ENCODE results near the gene MAVS.

Gene MAVS

DNA sequence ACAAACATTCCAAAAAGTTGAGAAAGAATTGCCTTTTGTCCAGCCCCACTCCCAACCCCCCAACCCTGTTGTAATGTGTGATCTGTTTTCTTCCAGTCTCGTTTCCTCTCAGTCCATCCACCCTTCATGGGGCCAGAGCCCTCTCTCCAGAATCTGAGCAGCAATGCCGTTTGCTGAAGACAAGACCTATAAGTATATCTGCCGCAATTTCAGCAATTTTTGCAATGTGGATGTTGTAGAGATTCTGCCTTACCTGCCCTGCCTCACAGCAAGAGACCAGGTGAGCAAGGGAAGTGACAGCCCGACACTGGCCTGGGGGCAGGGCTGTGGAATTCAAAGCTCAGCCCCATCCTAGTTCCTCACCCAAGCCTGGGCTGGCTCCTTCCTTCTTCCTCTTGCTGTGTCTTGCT, 7.8 kb downstream of the MAVS start:
- Histone ChIP-seq H3K4me1 (ENCODE audit: control insufficient read depth, insufficient read depth, low read length) (no peaks in the 10 kb centered on the region), H3K9ac (ENCODE audit: low read depth, low read length) (no peak overlapping the region), H3K9me3 (ENCODE audit: control insufficient read depth, insufficient read depth, low read length) (no peaks in the 10 kb centered on the region), H3K27me3 (ENCODE audit: control insufficient read depth, insufficient read depth, low read length) (no peaks in the 10 kb centered on the region), H3K36me3 (ENCODE audit: control insufficient read depth, insufficient read depth, low read length) (peaks cover 25% of the 10 kb centered on the region), H3K27ac (ENCODE audit: low read depth, low read length) (no peak overlapping the region), H3K4me3 (ENCODE audit: low read depth, low read length) (no peak overlapping the region)

DNA sequence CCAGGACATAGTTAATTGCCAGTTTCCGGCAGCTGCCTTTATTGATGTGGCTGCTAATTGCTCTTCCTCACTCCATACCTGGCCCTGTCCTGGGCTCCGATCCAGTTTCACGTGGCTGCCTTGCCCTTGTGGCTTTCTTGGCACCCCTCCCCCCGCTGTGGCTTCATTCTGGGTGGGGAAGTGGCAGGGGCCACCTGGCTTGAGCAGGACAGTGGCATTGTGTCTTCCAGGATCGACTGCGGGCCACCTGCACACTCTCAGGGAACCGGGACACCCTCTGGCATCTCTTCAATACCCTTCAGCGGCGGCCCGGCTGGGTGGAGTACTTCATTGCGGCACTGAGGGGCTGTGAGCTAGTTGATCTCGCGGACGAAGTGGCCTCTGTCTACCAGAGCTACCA, 10.8 kb downstream of the MAVS start:
- Histone ChIP-seq H3K9ac (ENCODE audit: low read depth, low read length) (no peak overlapping the region), H3K27ac (ENCODE audit: low read depth, low read length) (no peak overlapping the region), H3K27me3 (ENCODE audit: control insufficient read depth, insufficient read depth, low read length) (no peaks in the 10 kb centered on the region), H3K9me3 (ENCODE audit: control insufficient read depth, insufficient read depth, low read length) (no peaks in the 10 kb centered on the region), H3K36me3 (ENCODE audit: control insufficient read depth, insufficient read depth, low read length) (peaks cover 38% of the 10 kb centered on the region), H3K4me1 (ENCODE audit: control insufficient read depth, insufficient read depth, low read length) (no peaks in the 10 kb centered on the region), H3K4me3 (ENCODE audit: low read depth, low read length) (no peak overlapping the region)

DNA sequence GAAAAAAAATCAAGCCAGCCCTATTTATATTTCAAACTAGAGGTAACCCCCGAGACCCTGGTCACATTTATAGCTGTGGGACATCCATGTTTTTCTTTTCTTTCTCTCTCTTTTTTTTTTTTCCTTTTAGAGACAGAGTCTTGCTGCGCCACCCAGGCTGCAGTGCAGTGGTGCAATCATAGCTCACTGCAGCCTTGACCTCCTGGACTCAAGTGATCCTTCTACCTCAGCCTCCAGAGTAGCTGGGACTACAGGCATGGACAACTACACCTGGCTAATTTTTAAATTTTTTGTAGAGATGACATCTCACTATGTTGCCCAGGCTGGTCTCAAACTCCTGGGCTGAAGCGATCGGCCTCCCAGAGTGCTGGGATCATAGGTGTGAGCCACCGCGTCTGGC, 12.1 kb downstream of the MAVS start:
- Histone ChIP-seq H3K4me1 (ENCODE audit: control insufficient read depth, insufficient read depth, low read length) (no peaks in the 10 kb centered on the region), H3K4me3 (ENCODE audit: low read depth, low read length) (no peak overlapping the region), H3K9ac (ENCODE audit: low read depth, low read length) (no peak overlapping the region), H3K36me3 (ENCODE audit: control insufficient read depth, insufficient read depth, low read length) (peaks cover 51% of the 10 kb centered on the region), H3K27ac (ENCODE audit: low read depth, low read length) (no peak overlapping the region), H3K9me3 (ENCODE audit: control insufficient read depth, insufficient read depth, low read length) (no peaks in the 10 kb centered on the region), H3K27me3 (ENCODE audit: control insufficient read depth, insufficient read depth, low read length) (no peaks in the 10 kb centered on the region)

DNA sequence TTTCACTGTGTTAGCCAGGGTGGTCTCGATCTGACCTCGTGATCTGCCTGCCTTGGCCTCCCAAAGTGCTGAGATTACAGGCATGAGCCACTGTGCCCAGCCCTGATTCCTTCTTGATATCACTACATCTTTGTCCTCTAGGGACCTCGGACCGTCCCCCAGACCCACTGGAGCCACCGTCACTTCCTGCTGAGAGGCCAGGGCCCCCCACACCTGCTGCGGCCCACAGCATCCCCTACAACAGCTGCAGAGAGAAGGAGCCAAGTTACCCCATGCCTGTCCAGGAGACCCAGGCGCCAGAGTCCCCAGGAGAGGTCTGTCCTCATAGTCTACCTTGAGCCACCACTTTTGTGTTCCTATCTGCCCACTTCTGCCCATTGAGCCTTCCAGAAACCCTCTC, 14.6 kb downstream of the MAVS start:
- Histone ChIP-seq H3K4me3 (ENCODE audit: low read depth, low read length) (no peak overlapping the region), H3K27ac (ENCODE audit: low read depth, low read length) (no peak overlapping the region), H3K9ac (ENCODE audit: low read depth, low read length) (no peak overlapping the region), H3K4me1 (ENCODE audit: control insufficient read depth, insufficient read depth, low read length) (no peaks in the 10 kb centered on the region), H3K9me3 (ENCODE audit: control insufficient read depth, insufficient read depth, low read length) (no peaks in the 10 kb centered on the region), H3K36me3 (ENCODE audit: control insufficient read depth, insufficient read depth, low read length) (peaks cover 73% of the 10 kb centered on the region), H3K27me3 (ENCODE audit: control insufficient read depth, insufficient read depth, low read length) (no peaks in the 10 kb centered on the region)

DNA sequence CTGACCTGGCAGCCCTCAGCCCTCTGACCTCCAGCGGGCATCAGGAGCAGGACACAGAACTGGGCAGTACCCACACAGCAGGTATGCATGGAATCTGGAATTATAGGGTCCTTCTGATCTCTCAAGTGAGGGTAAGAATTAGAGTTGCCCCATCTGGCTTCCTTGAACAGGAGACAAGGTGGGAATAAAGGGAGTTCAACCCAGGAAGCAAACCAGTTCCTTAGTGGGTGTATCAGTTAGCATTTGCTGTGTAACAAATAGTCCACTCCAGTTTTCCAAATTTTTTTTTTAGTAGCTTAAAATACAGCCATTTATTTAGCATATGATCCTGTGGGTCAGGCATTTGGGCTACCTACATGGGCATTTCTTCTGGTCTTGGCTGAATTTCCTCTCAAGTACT, 15.7 kb downstream of the MAVS start:
- Histone ChIP-seq H3K27ac (ENCODE audit: low read depth, low read length) (no peak overlapping the region), H3K9me3 (ENCODE audit: control insufficient read depth, insufficient read depth, low read length) (no peaks in the 10 kb centered on the region), H3K27me3 (ENCODE audit: control insufficient read depth, insufficient read depth, low read length) (no peaks in the 10 kb centered on the region), H3K36me3 (ENCODE audit: control insufficient read depth, insufficient read depth, low read length) (peaks cover 80% of the 10 kb centered on the region), H3K9ac (ENCODE audit: low read depth, low read length) (no peak overlapping the region), H3K4me1 (ENCODE audit: control insufficient read depth, insufficient read depth, low read length) (no peaks in the 10 kb centered on the region), H3K4me3 (ENCODE audit: low read depth, low read length) (no peak overlapping the region)

DNA sequence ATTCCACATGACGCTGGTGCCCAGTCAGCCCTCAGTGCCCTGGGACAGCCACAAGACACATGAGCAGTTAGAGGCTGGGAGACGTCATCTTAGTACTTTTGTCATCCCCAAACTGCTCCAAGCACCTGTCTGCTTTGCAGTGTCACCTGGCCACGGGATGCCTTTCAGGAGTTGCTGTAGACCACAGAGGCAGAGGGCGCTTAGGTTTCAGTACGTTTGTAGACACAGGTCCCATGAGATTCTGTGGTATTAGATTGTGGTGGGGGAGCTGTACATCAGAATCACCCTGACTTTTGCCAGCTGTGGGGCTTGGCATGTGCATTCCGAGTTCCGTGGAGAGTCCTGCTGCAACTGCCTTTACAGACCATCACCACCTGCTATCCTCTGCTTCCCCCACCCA, 16.7 kb downstream of the MAVS start:
- Histone ChIP-seq H3K27ac (ENCODE audit: low read depth, low read length) (no peak overlapping the region), H3K4me3 (ENCODE audit: low read depth, low read length) (no peak overlapping the region), H3K4me1 (ENCODE audit: control insufficient read depth, insufficient read depth, low read length) (no peaks in the 10 kb centered on the region), H3K36me3 (ENCODE audit: control insufficient read depth, insufficient read depth, low read length) (peaks cover 77% of the 10 kb centered on the region), H3K27me3 (ENCODE audit: control insufficient read depth, insufficient read depth, low read length) (no peaks in the 10 kb centered on the region), H3K9me3 (ENCODE audit: control insufficient read depth, insufficient read depth, low read length) (no peaks in the 10 kb centered on the region), H3K9ac (ENCODE audit: low read depth, low read length) (no peak overlapping the region)

DNA sequence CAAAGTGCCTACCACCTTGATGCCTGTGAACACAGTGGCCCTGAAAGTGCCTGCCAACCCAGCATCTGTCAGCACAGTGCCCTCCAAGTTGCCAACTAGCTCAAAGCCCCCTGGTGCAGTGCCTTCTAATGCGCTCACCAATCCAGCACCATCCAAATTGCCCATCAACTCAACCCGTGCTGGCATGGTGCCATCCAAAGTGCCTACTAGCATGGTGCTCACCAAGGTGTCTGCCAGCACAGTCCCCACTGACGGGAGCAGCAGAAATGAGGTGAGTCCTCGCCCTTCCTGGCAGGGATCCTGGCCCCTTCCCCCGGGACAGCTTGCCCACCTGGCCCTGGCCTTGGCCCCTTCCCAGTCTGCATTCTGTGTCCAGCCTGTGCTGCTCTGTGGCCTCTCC, 17.9 kb downstream of the MAVS start:
- Histone ChIP-seq H3K4me3 (ENCODE audit: low read depth, low read length) (no peak overlapping the region), H3K4me1 (ENCODE audit: control insufficient read depth, insufficient read depth, low read length) (no peaks in the 10 kb centered on the region), H3K9ac (ENCODE audit: low read depth, low read length) (no peak overlapping the region), H3K36me3 (ENCODE audit: control insufficient read depth, insufficient read depth, low read length) (peaks cover 70% of the 10 kb centered on the region), H3K9me3 (ENCODE audit: control insufficient read depth, insufficient read depth, low read length) (no peaks in the 10 kb centered on the region), H3K27ac (ENCODE audit: low read depth, low read length) (no peak overlapping the region), H3K27me3 (ENCODE audit: control insufficient read depth, insufficient read depth, low read length) (no peaks in the 10 kb centered on the region)

DNA sequence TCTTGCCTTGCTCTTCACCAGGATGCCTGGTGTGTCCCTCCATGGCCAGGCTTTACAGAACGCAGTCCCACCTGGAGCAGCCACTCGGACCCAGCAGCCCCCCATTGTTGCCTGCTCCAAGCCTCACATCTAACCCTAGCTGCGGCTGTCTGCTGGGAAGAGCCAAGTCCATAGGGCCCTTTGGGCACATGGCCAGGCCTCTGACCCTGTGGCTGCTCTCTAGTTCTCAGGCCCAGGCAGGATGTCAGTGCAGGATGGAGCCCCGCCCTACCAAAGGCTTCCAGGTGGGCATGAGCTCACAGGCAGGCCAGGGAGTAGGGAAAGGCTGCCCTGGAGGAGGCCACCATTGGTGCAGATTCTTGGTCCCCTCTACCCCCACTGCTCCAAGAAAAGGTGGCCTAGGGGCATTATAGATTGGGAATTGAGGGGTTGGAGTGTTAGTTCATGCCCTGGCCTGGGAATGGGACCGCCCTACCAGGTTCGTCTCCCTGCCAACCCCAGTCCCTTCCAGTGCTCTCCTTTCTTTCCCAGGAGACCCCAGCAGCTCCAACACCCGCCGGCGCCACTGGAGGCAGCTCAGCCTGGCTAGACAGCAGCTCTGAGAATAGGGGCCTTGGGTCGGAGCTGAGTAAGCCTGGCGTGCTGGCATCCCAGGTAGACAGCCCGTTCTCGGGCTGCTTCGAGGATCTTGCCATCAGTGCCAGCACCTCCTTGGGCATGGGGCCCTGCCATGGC, 18.7 kb downstream of the MAVS start:
- H3K9me3 ChIP-seq (ENCODE audit: control insufficient read depth, insufficient read depth, low read length) = no peaks in the 10 kb centered on the region

DNA sequence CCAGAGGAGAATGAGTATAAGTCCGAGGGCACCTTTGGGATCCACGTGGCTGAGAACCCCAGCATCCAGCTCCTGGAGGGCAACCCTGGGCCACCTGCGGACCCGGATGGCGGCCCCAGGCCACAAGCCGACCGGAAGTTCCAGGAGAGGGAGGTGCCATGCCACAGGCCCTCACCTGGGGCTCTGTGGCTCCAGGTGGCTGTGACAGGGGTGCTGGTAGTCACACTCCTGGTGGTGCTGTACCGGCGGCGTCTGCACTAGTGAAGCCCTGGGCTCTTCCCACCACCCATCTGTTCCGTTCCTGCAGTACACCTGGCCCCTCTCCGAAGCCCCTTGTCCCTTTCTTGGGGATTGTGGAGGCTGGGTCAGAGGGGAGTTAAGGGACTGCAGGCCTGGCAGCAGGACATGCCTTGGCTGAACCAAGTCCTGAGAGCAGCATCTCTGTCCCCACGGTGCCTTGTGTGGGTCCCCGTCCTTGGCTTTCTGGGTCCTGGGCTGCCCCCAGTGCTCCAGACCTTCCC, 19.3 kb downstream of the MAVS start:
- Histone ChIP-seq H3K4me1 (ENCODE audit: control insufficient read depth, insufficient read depth, low read length) (no peaks in the 10 kb centered on the region), H3K9ac (ENCODE audit: low read depth, low read length) (no peak overlapping the region), H3K27me3 (ENCODE audit: control insufficient read depth, insufficient read depth, low read length) (no peaks in the 10 kb centered on the region), H3K27ac (ENCODE audit: low read depth, low read length) (no peak overlapping the region), H3K4me3 (ENCODE audit: low read depth, low read length) (no peak overlapping the region), H3K9me3 (ENCODE audit: control insufficient read depth, insufficient read depth, low read length) (no peaks in the 10 kb centered on the region), H3K36me3 (ENCODE audit: control insufficient read depth, insufficient read depth, low read length) (peaks cover 68% of the 10 kb centered on the region)

More for the DNA sequence above, 18.7 kb downstream of the MAVS start:
- Histone ChIP-seq H3K27ac (ENCODE audit: low read depth, low read length) (no peak overlapping the region), H3K9ac (ENCODE audit: low read depth, low read length) (no peak overlapping the region), H3K4me3 (ENCODE audit: low read depth, low read length) (no peak overlapping the region), H3K27me3 (ENCODE audit: control insufficient read depth, insufficient read depth, low read length) (no peaks in the 10 kb centered on the region), H3K36me3 (ENCODE audit: control insufficient read depth, insufficient read depth, low read length) (peaks cover 70% of the 10 kb centered on the region), H3K4me1 (ENCODE audit: control insufficient read depth, insufficient read depth, low read length) (no peaks in the 10 kb centered on the region)

DNA sequence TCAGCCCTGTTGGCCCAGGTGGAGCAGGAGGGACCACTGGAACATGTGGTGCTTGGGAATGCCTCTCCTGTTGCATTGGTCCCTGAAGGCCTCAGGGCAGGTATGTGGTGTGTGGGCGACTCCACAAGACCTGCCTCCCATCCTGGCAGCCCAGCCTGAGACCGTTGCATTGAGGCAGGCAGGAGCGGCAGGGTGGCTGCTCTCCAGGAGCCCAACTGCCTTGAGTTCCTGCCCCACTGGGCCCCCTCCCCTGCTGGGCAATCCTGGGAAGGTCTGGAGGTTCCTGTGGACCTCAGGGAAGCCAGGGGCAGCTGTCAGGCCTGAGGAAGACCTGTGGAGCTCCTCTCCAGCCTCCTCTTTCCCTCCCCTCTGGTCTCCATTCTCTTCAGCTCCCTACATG, 19.8 kb downstream of the MAVS start:
- Histone ChIP-seq H3K4me3 (ENCODE audit: low read depth, low read length) (no peak overlapping the region), H3K36me3 (ENCODE audit: control insufficient read depth, insufficient read depth, low read length) (peaks cover 64% of the 10 kb centered on the region), H3K4me1 (ENCODE audit: control insufficient read depth, insufficient read depth, low read length) (no peaks in the 10 kb centered on the region), H3K9me3 (ENCODE audit: control insufficient read depth, insufficient read depth, low read length) (no peaks in the 10 kb centered on the region), H3K9ac (ENCODE audit: low read depth, low read length) (no peak overlapping the region), H3K27ac (ENCODE audit: low read depth, low read length) (no peak overlapping the region), H3K27me3 (ENCODE audit: control insufficient read depth, insufficient read depth, low read length) (no peaks in the 10 kb centered on the region)

DNA sequence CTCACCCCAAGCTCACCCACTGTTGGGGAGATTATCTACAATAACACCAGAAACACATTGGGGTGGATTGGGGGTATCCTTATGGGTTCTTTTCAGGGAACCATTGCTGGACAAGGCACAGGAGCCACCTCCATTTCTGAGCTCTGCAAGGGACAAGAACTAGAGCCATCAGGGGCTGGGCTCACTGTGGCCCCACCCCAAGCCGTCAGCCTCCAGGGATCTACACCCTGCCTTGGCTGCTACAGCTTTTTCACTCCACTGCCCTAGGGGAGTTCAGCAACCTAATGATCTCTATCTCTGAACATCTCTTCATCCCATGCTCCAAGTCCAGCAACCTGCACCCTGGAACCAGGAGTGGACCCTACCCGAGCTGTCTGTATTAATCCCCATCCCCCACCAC, 21.2 kb downstream of the MAVS start:
- H3K27me3 ChIP-seq (ENCODE audit: control insufficient read depth, insufficient read depth, low read length) = no peaks in the 10 kb centered on the region
- no peaks in the 10 kb centered on the region for H3K9me3 ChIP-seq (ENCODE audit: control insufficient read depth, insufficient read depth, low read length)
- H3K4me3 ChIP-seq (ENCODE audit: low read depth, low read length) = no peak overlapping the region
- H3K36me3 ChIP-seq (ENCODE audit: control insufficient read depth, insufficient read depth, low read length) = peaks cover 59% of the 10 kb centered on the region
- no peak overlapping the region for H3K9ac ChIP-seq (ENCODE audit: low read depth, low read length)
- H3K27ac ChIP-seq (ENCODE audit: low read depth, low read length) = no peak overlapping the region
- no peaks in the 10 kb centered on the region for H3K4me1 ChIP-seq (ENCODE audit: control insufficient read depth, insufficient read depth, low read length)

Measured in HUES48 (cell line).